Melanocyte of skin (primary cell): ENCODE data around the gene TLCD1. TPM values are rescaled to one million over a fixed set of nuclear protein-coding genes. Genes with fewer than 3 reads are reported as not detected.

Experiments
- small RNA-seq, 2 donors: library from RNA; depleted of rRNA; stranded (forward); fragments of <200 nt; gene quantifications; one replicate each; pipeline ENCODE3, GENCODE V24; 2012
- total RNA-seq, 2 donors: library from RNA; depleted of rRNA; stranded (reverse); fragments of >200 nt; gene quantifications; 2 replicates each; pipeline ENCODE4 v1.2.3, GENCODE V29; 2012

The TLCD1 gene, protein sequence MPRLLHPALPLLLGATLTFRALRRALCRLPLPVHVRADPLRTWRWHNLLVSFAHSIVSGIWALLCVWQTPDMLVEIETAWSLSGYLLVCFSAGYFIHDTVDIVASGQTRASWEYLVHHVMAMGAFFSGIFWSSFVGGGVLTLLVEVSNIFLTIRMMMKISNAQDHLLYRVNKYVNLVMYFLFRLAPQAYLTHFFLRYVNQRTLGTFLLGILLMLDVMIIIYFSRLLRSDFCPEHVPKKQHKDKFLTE
- 1 to 10 TPM; 4.3 to 5.2 TPM for total RNA-seq

DNA sequence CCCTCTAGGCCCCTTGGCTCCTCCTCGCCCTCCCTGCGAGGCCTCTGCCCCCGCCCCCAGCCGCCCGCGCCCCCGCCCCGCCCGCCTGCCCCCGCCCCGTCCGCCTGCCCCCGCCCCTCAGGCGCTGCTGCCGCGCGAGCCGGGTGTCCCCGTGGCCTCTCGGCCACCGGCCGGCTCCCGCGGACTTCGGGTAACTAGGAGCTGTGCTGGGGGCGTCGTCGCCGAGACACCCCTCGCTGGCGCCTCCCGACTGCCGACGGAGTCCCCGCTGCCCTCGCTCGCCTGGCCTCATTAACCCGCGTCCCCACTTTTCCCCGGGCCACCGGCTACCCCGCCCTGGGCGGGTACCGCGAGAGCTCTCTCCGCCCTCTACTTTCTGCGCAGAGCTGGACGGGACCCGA, at the start of gene TLCD1:
TLCD1 (minus strand) TSS at position 8 of the 401 bp plus-strand sequence. CDS start 136 bp downstream, outside the sequence.

DNA sequence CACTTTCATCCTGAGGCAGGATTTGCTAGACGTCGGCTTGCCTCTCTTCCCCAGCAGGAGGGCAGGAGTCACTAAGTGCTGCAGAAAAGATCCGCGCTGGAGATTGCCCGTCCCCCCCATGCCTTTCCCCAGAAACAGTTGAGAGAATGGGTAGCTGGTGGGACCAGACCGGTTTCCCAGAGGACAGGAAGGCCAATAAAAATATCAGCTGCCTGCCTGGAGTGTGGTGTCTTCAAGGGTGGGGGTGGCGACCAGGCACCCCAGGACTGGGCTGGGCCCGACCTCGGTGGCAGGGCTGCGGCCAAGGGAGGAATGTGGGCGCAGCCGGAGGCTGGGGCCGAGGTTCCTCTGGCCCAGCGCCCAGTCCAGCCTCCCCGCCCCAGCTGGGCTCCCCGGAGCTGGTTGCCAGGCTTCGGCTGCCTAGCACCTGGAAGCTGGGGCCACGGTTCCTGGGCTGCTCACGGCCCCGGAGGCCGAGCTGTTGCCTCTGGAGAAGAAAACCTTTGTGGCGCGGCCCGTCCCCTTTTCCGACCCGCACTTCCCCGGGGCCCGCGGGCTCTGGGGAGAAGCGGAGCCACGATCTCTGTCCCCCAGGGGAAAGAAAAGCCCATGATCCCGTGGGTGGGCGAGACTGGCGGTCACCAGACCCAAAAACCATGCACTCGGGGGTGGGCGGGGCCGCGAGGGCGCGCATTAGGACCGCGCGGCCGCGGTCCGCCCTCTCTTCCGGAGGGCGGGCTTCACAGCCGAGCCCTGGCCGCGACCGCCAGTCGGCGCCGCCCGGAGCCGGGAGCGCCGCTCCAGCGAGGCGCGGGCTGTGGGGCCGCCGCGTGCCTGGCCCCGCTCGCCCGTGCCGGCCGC, 17.4 kb upstream of the TLCD1 start, which contains the start of gene TRAF4:
TRAF4 (plus strand) TSS at position 769 of the 861 bp plus-strand sequence. CDS start 102 bp downstream, outside the sequence.

DNA sequence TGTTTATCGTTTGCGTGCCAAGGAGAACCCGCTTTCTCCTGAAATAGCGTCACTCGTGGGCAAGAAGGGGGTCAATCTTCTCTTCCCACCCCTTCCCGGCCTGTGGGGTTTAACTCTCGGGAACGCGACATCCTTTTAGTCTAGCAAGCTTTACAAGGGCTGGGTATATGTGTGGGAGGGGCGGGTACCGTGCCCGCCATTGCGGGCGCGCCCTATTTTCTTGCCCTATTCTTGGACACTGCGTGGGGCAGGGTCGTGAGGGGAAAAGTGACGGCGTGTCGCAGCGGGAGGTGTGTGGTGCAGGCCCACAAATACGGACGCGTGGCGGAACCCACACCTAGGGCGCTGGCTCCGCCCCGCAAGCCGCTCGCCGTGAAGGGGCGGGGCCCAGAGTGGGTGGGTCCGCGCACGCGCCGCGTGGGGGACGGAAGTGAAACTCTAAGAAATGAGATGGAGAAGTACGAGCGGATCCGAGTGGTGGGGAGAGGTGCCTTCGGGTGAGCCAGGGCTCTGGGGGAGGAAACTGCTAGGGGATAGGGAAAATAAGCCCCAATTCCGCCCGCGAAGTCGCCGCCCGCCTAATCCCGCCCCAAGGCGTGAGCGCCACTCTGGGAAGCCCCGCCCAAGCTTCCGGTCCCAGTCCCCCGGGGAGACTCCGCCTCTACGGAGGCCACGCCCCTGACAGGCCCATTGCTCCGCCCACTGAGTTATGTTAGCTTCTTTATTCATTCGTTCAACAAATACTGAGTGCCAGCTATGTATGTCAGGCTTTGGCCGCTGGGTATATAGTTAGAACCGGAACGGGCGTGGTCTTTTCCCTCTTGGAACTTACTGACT, 2.5 kb upstream of the TLCD1 start, which contains the start of gene NEK8:
NEK8 (plus strand) TSS at position 425 of the 837 bp plus-strand sequence; CDS start at position 451, 26 bp downstream.

DNA sequence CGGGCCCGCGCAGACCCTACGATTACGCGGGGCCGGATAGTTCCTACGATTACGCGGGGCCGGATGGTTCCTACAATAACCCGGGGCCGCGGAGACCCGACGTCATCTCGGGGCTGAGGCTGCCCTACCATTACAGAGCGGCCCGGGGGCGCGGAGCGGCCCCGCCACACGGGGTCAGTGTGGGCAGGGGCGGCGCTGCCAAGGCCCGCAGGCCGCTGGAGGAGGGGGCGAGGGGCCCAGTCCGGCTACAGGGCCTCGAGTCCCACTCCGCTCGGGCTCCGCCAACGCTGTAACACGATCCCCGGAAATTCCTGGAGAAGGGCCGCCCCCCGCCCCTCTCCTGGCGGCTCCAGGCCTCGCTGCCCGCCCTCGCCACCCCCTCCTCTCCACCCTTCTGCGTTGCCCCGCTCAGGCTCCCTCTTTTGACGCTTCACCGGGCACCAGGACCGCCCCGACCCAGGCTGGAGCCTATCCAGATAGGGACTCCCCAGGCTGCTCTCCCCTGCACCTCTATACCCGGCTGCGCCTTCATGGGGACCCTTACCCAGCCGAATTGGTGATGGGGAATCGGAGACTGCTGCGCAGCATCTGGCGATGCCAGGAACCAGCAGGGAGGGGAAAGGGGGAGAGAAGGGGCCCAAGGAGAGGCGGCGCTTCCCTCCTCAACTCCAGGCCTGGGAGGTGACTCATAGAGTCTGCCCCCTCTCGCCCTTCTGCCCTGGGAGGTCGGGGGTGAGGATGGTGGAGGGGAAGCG, 8.3 kb downstream of the TLCD1 start, which contains the start of gene RAB34:
RAB34 (minus strand) TSS at position 291 of the 755 bp plus-strand sequence. CDS start 602 bp downstream, outside the sequence.

DNA sequence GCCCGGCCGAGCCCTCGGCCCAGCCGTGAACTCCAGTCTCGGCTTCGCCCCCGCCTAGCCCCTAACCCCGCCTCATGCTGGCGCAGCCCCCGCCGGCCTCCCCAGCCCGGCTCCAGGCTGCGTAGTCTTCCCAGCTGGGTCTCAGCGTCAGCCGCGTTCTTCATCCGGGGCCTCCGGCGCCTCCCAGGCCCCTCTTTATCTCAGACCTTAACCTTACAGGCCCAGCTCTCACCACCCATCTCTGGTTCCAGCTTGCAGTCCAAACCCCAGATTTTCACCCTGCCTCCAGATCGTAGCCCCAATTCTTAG, 14.4 kb downstream of the TLCD1 start, which contains the start of gene PROCA1:
PROCA1 (minus strand) TSS at position 166 of the 309 bp plus-strand sequence. CDS start 228 bp downstream, outside the sequence.

Small RNA genes lying within 50 kb of the gene (small RNA-seq; reads per million reads assigned to genes)
- 0 reads per million in 2 donors for gene SNORD42A
- 0.47 to 0.52 reads per million in 2 donors for gene SNORD42B
- 0 reads per million in 2 donors for gene SNORD4A
- 0 reads per million in 2 donors for gene SNORD4B

Other genes starting within 250 kb of the TLCD1 start
- not detected for gene FOXN1, start 219.9 kb downstream of the TLCD1 start, total RNA-seq
- gene UNC119, start 173.6 kb downstream of the TLCD1 start, total RNA-seq = 10 to 100 TPM; 19.3 to 24.0 TPM
- 10 to 100 TPM; 43.7 to 48.3 TPM for gene PIGS, start 154.7 kb downstream of the TLCD1 start, total RNA-seq
- gene ALDOC, start 149.3 kb downstream of the TLCD1 start, total RNA-seq = 10 to 100 TPM; 16.2 to 19.3 TPM
- gene SPAG5, start 127.2 kb downstream of the TLCD1 start, total RNA-seq = 10 to 100 TPM; 32.0 to 72.9 TPM
- 1 to 10 TPM; 6.7 to 7.6 TPM for gene RSKR, start 112.0 kb downstream of the TLCD1 start, total RNA-seq
- gene BLTP2, start 81.1 kb downstream of the TLCD1 start, total RNA-seq = 100 to 1,000 TPM; 116 to 132 TPM
- gene SDF2, start 64.3 kb downstream of the TLCD1 start, total RNA-seq = 10 to 100 TPM; 38.5 to 40.6 TPM
- gene SUPT6H, start 64.0 kb downstream of the TLCD1 start, total RNA-seq = 10 to 100 TPM; 43.6 to 45.1 TPM
- gene PROCA1, start 14.3 kb downstream of the TLCD1 start, total RNA-seq = 1 to 10 TPM in 1 of 2 donors, under 1 TPM in 1; 0.69 to 1.3 TPM
- 100 to 1,000 TPM in 1 of 2 donors, 10 to 100 TPM in 1; 83.6 to 111 TPM for gene RAB34, start 8.4 kb downstream of the TLCD1 start, total RNA-seq
- gene RPL23A, start 6.2 kb downstream of the TLCD1 start, total RNA-seq = 100 to 1,000 TPM; 276 to 521 TPM
- 1 to 10 TPM; 1.4 to 2.3 TPM for gene NEK8, start 2.6 kb upstream of the TLCD1 start, total RNA-seq
- 10 to 100 TPM; 43.4 to 69.3 TPM for gene TRAF4, start 17.8 kb upstream of the TLCD1 start, total RNA-seq
- 10 to 100 TPM; 13.7 to 20.0 TPM for gene FAM222B, start 116.6 kb upstream of the TLCD1 start, total RNA-seq
- gene ERAL1, start 128.8 kb upstream of the TLCD1 start, total RNA-seq = 10 to 100 TPM; 56.3 to 57.8 TPM
- 10 to 100 TPM; 39.3 to 44.0 TPM for gene FLOT2, start 171.5 kb upstream of the TLCD1 start, total RNA-seq
- 10 to 100 TPM; 12.0 to 13.1 TPM for gene DHRS13, start 176.8 kb upstream of the TLCD1 start, total RNA-seq
- gene PHF12, start 225.3 kb upstream of the TLCD1 start, total RNA-seq = 10 to 100 TPM; 16.9 to 21.3 TPM